Osteocyte (in vitro differentiated cells): ENCODE data around the gene KCNV2. TPM values are rescaled to one million over a fixed set of nuclear protein-coding genes. Genes with fewer than 3 reads are reported as not detected.

Experiments used
- DNase-seq: peaks from one replicate; pipeline ENCODE4 v3.0.0; 2021; ENCODE audit warnings: mixed read lengths; ENCODE audit not compliant: unreplicated experiment; ENCODE audit errors: extremely low spot score
- H3K27ac Mint-ChIP-seq: one replicate; pipeline ENCODE4 v1.8.0; 2021; ENCODE audit warnings: mild to moderate bottlenecking, mixed read lengths; ENCODE audit not compliant: unreplicated experiment
- H3K27me3 Mint-ChIP-seq: one replicate; pipeline ENCODE4 v1.8.0; 2021; ENCODE audit warnings: mixed read lengths; ENCODE audit not compliant: unreplicated experiment
- H3K36me3 Mint-ChIP-seq: one replicate; pipeline ENCODE4 v1.8.0; 2021; ENCODE audit warnings: mixed read lengths; ENCODE audit not compliant: unreplicated experiment
- H3K4me1 Mint-ChIP-seq: one replicate; pipeline ENCODE4 v1.8.0; 2021; ENCODE audit warnings: mixed read lengths; ENCODE audit not compliant: unreplicated experiment
- H3K4me3 Mint-ChIP-seq: one replicate; pipeline ENCODE4 v1.8.0; 2021; ENCODE audit warnings: mild to moderate bottlenecking, moderate library complexity, mixed read lengths; ENCODE audit not compliant: unreplicated experiment
- H3K9me3 Mint-ChIP-seq: one replicate; pipeline ENCODE4 v1.8.0; 2021; ENCODE audit warnings: mixed read lengths; ENCODE audit not compliant: unreplicated experiment
- CTCF ChIP-seq: fragments of 200-600 bp; sonication (generic); IDR thresholded peaks from 2 replicates; pipeline ENCODE4 v1.5.0; 2021; ENCODE audit warnings: antibody characterized with exemption, mild to moderate bottlenecking, moderate library complexity
- total RNA-seq: library from RNA; stranded (reverse); gene quantifications from 2 replicates; pipeline ENCODE4 v1.2.1, GENCODE V29; 2021

The KCNV2 gene
- total RNA-seq, 1 donor from 2014 or later: not detected

DNA sequence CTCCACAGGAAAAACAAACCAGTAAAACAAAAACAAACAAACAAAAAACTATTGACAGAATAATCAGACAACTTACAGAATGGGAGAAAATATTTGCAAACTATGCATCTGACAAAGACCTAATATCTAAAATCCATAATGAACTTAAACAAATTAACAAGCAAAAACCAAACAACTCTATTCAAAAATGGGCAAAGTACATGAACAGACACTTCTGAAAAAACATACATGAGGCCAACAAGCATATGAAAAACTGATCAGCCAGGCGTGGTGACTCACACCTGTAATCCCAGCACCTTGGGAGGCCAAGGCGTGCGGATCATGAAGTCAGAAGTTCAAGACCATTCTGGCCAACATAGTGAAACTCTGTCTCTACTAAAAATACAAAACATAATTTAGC is 60.1 kb downstream of the KCNV2 start:
- Mint-ChIP-seq H3K4me3 (no peak overlapping the region), H3K9me3 (peaks cover 33% of the 10 kb centered on the region), H3K36me3 (peaks cover 77% of the 10 kb centered on the region), H3K27me3 (no peaks in the 10 kb centered on the region), H3K27ac (no peak overlapping the region), H3K4me1 (no peaks in the 10 kb centered on the region)
- TF ChIP-seq CTCF: no peak
- no peak for DNase-seq

DNA sequence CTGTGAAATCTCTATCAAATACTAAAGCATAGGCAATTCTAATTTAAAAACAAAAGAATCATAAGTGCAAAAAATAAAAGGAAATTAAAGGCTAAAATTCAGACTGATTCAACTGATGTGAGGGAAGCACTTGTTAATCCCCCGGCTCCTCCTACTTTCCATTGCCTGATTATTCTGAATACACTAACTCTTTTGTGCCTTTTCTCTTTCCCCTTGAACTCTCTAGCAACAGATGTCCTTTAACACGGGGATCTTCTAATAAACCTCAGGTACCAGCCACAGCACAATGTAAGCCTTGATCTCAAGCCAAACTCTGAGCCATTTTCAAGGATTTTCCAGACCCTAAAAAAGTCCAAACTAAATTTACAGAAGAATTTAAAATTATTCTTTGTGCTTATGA is 61.5 kb downstream of the KCNV2 start:
- Mint-ChIP-seq H3K27me3 (no peaks in the 10 kb centered on the region), H3K9me3 (peaks cover 22% of the 10 kb centered on the region), H3K4me3 (no peak overlapping the region), H3K36me3 (peaks cover 73% of the 10 kb centered on the region), H3K4me1 (no peaks in the 10 kb centered on the region), H3K27ac (no peak overlapping the region)
- DNase-seq: no peak
- TF ChIP-seq CTCF: no peak

Other genes starting within 250 kb of the KCNV2 start
- 18.5 and 20.5 TPM in 2 replicates for gene VLDLR, start 95.7 kb upstream of the KCNV2 start, total RNA-seq
- gene PUM3, start 126.6 kb downstream of the KCNV2 start, total RNA-seq: 37.4 and 38.2 TPM in 2 replicates